ENCODE data around the gene RNU5B-1.
A peak's percentile ranks its signal among the peaks of the same experiment; 100 is the strongest.

- TF ChIP-seq POLR2A (IDR thresholded peaks at IDR 0.05) (peak in 3 of 4 donors; percentile 35 to 99 (median 92)), CTCF (IDR thresholded peaks at IDR 0.05) (peak; percentile 85 to 96 (median 91))
These were observed at the start of gene RNU5B-1 for GRCh38 chr15:65304381-65305149.
